Measurements from ENCODE around the gene HTT. TPM values are rescaled to one million over a fixed set of nuclear protein-coding genes. Genes with fewer than 3 reads are reported as not detected.

HTT gene
- total RNA-seq, 4 donors from 2014 or later, result 37.5 to 119 (median 48.7) TPM

GRCh38 chr4:3243136-3243780, 168.8 kb downstream of the HTT start:
- intact Hi-C loops (cut with DNase I), result no loop called here
- Histone ChIP-seq H3K9me3 (no peaks in the 10 kb centered on the region), H3K27me3 (no peaks in the 10 kb centered on the region), H3K4me1 (peaks cover 0 to 8% (median 0%) of the 10 kb centered on the region in 3 donors), H3K27ac (no peak overlapping the region), H3K4me3 (no peak overlapping the region), H3K36me3 (peaks cover 0 to 69% (median 15%) of the 10 kb centered on the region in 3 donors)
- no peak for DNase-seq
- WGBS, 2 donors, result 62 to 67% methylated on average over 6 to 11 of the region's 23 CpGs
- TF ChIP-seq POLR2A (IDR thresholded peaks at IDR 0.05) (no peak), CTCF (IDR thresholded peaks at IDR 0.05) (no peak)

GRCh38 chr4:3244002-3244401, 169.5 kb downstream of the HTT start:
- WGBS, 2 donors, result 80% methylated on average over 1 of the region's 1 CpG; no CpG with 5 or more reads in 1 of the 2 donors
- Histone ChIP-seq H3K27ac (no peak overlapping the region), H3K4me3 (no peak overlapping the region), H3K36me3 (peaks cover 0 to 62% (median 11%) of the 10 kb centered on the region in 3 donors), H3K27me3 (no peaks in the 10 kb centered on the region), H3K9me3 (no peaks in the 10 kb centered on the region), H3K4me1 (peaks cover 0 to 8% (median 0%) of the 10 kb centered on the region in 3 donors)
- no peak for TF ChIP-seq CTCF (IDR thresholded peaks at IDR 0.05)
- TF ChIP-seq POLR2A (IDR thresholded peaks at IDR 0.05), result no peak
- intact Hi-C loops (cut with DNase I), result no loop called here
- DNase-seq, result no peak

GRCh38 chr4:3244747-3245146, 170.3 kb downstream of the HTT start:
- 81 to 90% methylated on average over 4 to 8 of the region's 9 CpGs for WGBS, 2 donors
- no peak overlapping the region for H3K27ac ChIP-seq
- H3K36me3 ChIP-seq, result peaks cover 0 to 54% (median 6%) of the 10 kb centered on the region in 3 donors
- H3K27me3 ChIP-seq, result no peaks in the 10 kb centered on the region
- TF ChIP-seq POLR2A (IDR thresholded peaks at IDR 0.05) (no peak), CTCF (IDR thresholded peaks at IDR 0.05) (no peak)
- H3K9me3 ChIP-seq, result no peaks in the 10 kb centered on the region
- DNase-seq, result no peak
- H3K4me3 ChIP-seq, result no peak overlapping the region
- H3K4me1 ChIP-seq, result peaks cover 0 to 8% (median 0%) of the 10 kb centered on the region in 3 donors
- intact Hi-C loops (cut with DNase I), result no loop called here

- H3K9me3 ChIP-seq, result no peaks in the 10 kb centered on the region
- DNase-seq, result no peak
- H3K27me3 ChIP-seq, result no peaks in the 10 kb centered on the region
- WGBS, 2 donors, result 100% methylated on average over 3 of the region's 6 CpGs; no CpG with 5 or more reads in 1 of the 2 donors
- no peak overlapping the region for H3K4me3 ChIP-seq
- H3K4me1 ChIP-seq, result peaks cover 0 to 8% (median 0%) of the 10 kb centered on the region in 3 donors
- intact Hi-C loops (cut with DNase I), result no loop called here
- H3K27ac ChIP-seq, result no peak overlapping the region
- TF ChIP-seq CTCF (IDR thresholded peaks at IDR 0.05) (no peak), POLR2A (IDR thresholded peaks at IDR 0.05) (no peak)
- peaks cover 0 to 45% (median 0%) of the 10 kb centered on the region in 3 donors for H3K36me3 ChIP-seq
Measured at GRCh38 chr4:3245676-3246075, 171.2 kb downstream of the HTT start.

- Histone ChIP-seq H3K27me3 (no peaks in the 10 kb centered on the region), H3K36me3 (peaks cover 0 to 35% (median 0%) of the 10 kb centered on the region in 3 donors), H3K4me3 (no peak overlapping the region), H3K9me3 (no peaks in the 10 kb centered on the region), H3K27ac (no peak overlapping the region), H3K4me1 (peaks cover 0 to under 1% (median 0%) of the 10 kb centered on the region in 3 donors)
- WGBS, 2 donors, result 59% methylated on average over 5 of the region's 16 CpGs; no CpG with 5 or more reads in 1 of the 2 donors
- intact Hi-C loops (cut with DNase I), result no loop called here
- TF ChIP-seq POLR2A (IDR thresholded peaks at IDR 0.05) (no peak), CTCF (IDR thresholded peaks at IDR 0.05) (no peak)
- DNase-seq, result no peak
Measured at GRCh38 chr4:3246458-3247398, 172.2 kb downstream of the HTT start.

Measured in esophagus squamous epithelium (tissue), 5 donors.